Left kidney (tissue), 2 donors: ENCODE measurements around the gene ARHGEF10L. TPM values are rescaled to one million over a fixed set of nuclear protein-coding genes. Genes with fewer than 3 reads are reported as not detected.
"Not testable (repeated sequence)": the region's sequence is repeated elsewhere in the genome, so short reads cannot be mapped to it uniquely, and the experiment has no call there.

Source experiments
- DNase-seq: peaks from one replicate; pipeline ENCODE4 v3.0.0-alpha.2; 2013
- polyA plus RNA-seq: library from polyadenylated mRNA; unstranded; fragments of 120-200 nt; gene quantifications from one replicate; pipeline ENCODE4 v1.2.1, GENCODE V29; 2013; ENCODE audit not compliant: insufficient read length

Gene ARHGEF10L
- polyA plus RNA-seq, 1 donor = 39.2 TPM

DNA sequence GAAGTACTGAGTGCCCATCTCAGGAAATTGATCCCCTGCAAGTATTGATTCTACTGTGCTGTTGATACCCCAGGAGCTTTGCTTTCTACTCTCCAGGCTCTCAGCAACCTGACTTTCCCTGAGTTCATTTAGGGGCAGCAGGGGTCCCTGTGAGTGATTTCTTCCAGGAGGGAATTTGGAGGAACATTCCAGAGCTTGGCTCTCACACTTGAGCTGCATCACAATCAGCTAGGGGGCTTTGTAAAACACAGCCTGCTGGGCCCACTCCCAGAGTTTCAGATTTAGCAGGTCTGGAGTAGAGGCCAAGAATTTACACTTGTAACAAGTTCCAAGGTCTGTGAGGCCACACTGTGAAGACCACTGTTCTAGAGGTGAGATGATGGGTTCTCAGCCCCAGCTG lies 199.6 kb downstream of the ARHGEF10L start:
- DNase-seq = no peak

DNA sequence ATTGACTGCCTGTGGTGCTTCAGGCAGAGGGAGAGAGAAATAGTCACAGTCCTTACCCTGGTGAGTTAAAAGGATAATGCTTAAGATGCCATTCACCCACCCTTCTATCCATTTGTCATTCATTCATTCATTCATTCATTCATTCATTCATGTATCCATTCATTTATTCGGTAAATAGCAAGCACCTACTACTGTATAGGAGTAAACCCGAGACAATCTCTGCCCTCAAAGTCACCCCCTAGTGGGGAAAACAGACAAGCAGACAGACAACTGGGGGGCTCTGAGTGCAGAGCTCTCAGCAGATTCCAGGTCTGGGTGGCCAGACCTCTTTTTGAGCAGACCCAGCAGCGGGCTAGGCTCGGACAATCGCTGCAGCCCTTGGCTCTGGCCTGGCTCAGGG lies 201.6 kb downstream of the ARHGEF10L start:
- no peak for DNase-seq

DNA sequence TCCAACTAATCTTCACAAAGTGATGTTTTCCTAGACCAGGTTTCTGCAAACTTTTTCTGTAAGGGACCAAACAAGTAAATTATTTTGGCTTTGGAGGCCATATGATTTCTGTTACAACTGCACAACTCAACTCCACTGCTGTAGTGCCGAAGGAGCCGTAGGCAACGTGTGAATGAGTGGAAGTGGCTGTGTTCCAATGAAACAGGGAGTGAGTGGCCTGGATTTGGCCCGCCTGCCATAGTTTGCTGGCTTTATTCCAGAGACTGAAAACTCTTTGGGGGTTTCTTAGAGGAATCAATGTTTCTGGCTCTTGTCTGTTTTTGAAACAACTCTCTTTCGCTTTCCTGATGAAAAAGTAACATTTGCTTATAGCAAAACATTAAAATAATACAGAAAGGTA lies 203.1 kb downstream of the ARHGEF10L start:
- no peak for DNase-seq

- no peak for DNase-seq
These were observed 203.6 kb downstream of the ARHGEF10L start for GRCh38 chr1:17743008-17743647.

DNA sequence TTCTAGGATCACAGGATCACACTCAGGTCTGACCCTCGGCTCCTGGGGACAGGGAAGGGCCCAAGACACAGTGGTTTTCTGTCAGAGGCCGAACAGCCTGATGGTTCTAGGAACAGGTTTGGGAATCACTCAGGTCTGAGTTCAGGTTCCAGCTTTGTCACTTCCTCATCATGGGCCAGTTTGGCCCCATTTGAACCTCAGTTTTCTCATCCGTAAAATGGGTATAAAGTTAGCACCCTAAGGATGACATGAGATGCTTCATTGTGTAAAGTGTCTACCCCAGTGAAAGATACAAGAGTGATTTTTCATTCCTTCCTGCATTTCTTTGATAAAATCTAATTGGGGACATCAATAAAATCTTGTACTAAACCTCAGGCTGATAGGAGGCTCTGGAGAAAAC lies 204.4 kb downstream of the ARHGEF10L start:
- DNase-seq = no peak

- DNase-seq = no peak
These were observed 205.4 kb downstream of the ARHGEF10L start for GRCh38 chr1:17744666-17745478.

DNA sequence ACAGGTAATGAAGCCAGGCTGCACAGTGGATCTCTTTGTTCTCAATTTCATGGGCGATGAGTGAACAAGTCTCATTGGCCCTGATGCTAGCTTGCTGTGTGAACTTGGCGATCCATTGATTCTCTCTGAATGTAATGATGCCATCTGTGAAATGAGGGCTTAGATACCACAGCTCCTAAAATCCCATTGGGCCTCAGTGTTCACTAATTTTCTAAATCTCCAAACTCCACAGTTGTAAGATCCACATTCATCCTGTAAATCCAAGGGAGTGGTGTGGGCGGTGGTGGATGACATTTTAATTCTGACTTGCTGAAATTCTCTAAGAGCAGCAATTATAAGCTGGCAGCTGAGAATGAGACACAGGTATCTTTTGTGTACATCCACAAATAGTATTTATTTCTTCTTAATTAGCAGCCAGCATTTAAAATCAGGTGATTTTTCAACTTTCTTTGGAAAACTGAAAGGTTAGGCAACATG lies 206.0 kb downstream of the ARHGEF10L start:
- no peak for DNase-seq

DNA sequence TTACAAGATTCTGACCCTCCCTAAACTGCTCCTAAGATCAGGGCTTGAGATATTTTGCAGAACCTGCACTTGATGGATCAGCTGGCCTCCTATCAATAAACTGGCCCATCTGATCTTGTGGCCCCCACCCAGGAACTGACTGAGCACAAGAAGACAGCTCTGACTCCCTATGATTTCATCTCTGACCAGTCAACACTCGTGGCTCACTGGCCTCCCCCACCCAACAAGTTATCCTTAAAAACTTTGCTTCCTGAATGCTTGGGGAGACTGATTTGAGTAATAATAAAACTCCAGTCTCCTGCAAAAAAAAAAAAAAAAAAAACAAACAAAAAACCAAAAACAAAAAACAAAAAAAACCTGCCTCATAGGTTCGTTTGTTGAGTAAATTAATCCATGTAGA lies 206.8 kb downstream of the ARHGEF10L start:
- not testable (repeated sequence) for DNase-seq

GRCh38 chr1:17746920-17747319 lies 207.4 kb downstream of the ARHGEF10L start:
- no peak for DNase-seq

Other genes with a start within 250 kb of the ARHGEF10L start
- 0.17 TPM for gene PADI4, start 231.5 kb upstream of the ARHGEF10L start, polyA plus RNA-seq
- gene PADI6, start 167.5 kb upstream of the ARHGEF10L start, polyA plus RNA-seq = not detected
- 99.2 TPM for gene RCC2, start 100.0 kb upstream of the ARHGEF10L start, polyA plus RNA-seq
- gene ACTL8, start 215.6 kb downstream of the ARHGEF10L start, polyA plus RNA-seq = not detected